Activated CD4-positive, alpha-beta T cell treated with anti-CD3 and anti-CD28 coated beads, Interleukin-2, amount 10 ng/mL, durations not matched to agents 24 days and 14 days (primary cell): Measurements from ENCODE around the gene NECAB2. TPM values are rescaled to one million over a fixed set of nuclear protein-coding genes. Genes with fewer than 3 reads are reported as not detected.

ENCODE experiments used
- DNase-seq: peaks from one replicate; pipeline ENCODE4 v3.0.0; 2022
- H3K27ac Mint-ChIP-seq: one replicate; pipeline ENCODE4 v1.8.0; 2022; ENCODE audit warnings: mild to moderate bottlenecking, mixed read lengths
- H3K27me3 Mint-ChIP-seq: one replicate; pipeline ENCODE4 v1.8.0; 2022; ENCODE audit warnings: mixed read lengths
- H3K36me3 Mint-ChIP-seq: one replicate; pipeline ENCODE4 v1.8.0; 2022; ENCODE audit warnings: low read depth, mild to moderate bottlenecking, mixed read lengths
- H3K4me1 Mint-ChIP-seq: one replicate; pipeline ENCODE4 v1.8.0; 2021; ENCODE audit warnings: mixed read lengths
- H3K4me3 Mint-ChIP-seq: one replicate; pipeline ENCODE4 v1.8.0; 2022; ENCODE audit warnings: mild to moderate bottlenecking, moderate library complexity, mixed read lengths
- H3K9me3 Mint-ChIP-seq: one replicate; pipeline ENCODE4 v1.8.0; 2021; ENCODE audit warnings: mixed read lengths
- intact Hi-C: fragments of 100-400 bp; cut with micrococcal nuclease; formaldehyde crosslinking; loops from one replicate; pipeline ENCODE4 v1.15.1; 2023
- total RNA-seq: library from RNA; stranded (reverse); gene quantifications from 2 replicates; pipeline ENCODE4 v1.2.3, GENCODE V29; 2022

The NECAB2 gene
- total RNA-seq, 1 donor from 2014 or later: not detected

GRCh38 chr16:83932304-83932703, 35.7 kb upstream of the NECAB2 start:
- Mint-ChIP-seq H3K36me3 (no peaks in the 10 kb centered on the region), H3K9me3 (no peaks in the 10 kb centered on the region), H3K4me3 (no peak overlapping the region), H3K4me1 (no peaks in the 10 kb centered on the region), H3K27ac (no peak overlapping the region), H3K27me3 (no peaks in the 10 kb centered on the region)
- DNase-seq: no peak
- intact Hi-C loops: no loop called here

GRCh38 chr16:83932955-83933673, 34.9 kb upstream of the NECAB2 start:
- Mint-ChIP-seq H3K9me3 (no peaks in the 10 kb centered on the region), H3K27me3 (no peaks in the 10 kb centered on the region), H3K4me1 (no peaks in the 10 kb centered on the region), H3K27ac (no peak overlapping the region), H3K36me3 (no peaks in the 10 kb centered on the region), H3K4me3 (no peak overlapping the region)
- intact Hi-C loops: no loop called here
- DNase-seq: no peak

GRCh38 chr16:83933885-83934683, 34.0 kb upstream of the NECAB2 start:
- intact Hi-C loops: no loop called here
- Mint-ChIP-seq H3K9me3 (no peaks in the 10 kb centered on the region), H3K27ac (no peak overlapping the region), H3K36me3 (no peaks in the 10 kb centered on the region), H3K4me1 (peaks cover under 1% of the 10 kb centered on the region), H3K4me3 (no peak overlapping the region), H3K27me3 (no peaks in the 10 kb centered on the region)
- no peak for DNase-seq

GRCh38 chr16:83934684-83934977, 33.4 kb upstream of the NECAB2 start:
- Mint-ChIP-seq H3K9me3 (no peaks in the 10 kb centered on the region), H3K4me1 (peaks cover 6% of the 10 kb centered on the region), H3K36me3 (no peaks in the 10 kb centered on the region), H3K27me3 (no peaks in the 10 kb centered on the region), H3K27ac (no peak overlapping the region), H3K4me3 (no peak overlapping the region)
- DNase-seq: no peak
- intact Hi-C loops: no loop called here

GRCh38 chr16:83935005-83935857, 32.8 kb upstream of the NECAB2 start:
- Mint-ChIP-seq H3K27me3 (no peaks in the 10 kb centered on the region), H3K4me1 (peaks cover 7% of the 10 kb centered on the region), H3K4me3 (no peak overlapping the region), H3K36me3 (no peaks in the 10 kb centered on the region), H3K27ac (no peak overlapping the region), H3K9me3 (no peaks in the 10 kb centered on the region)
- DNase-seq: no peak
- intact Hi-C loops: no loop called here

GRCh38 chr16:83935858-83936255, 32.2 kb upstream of the NECAB2 start:
- H3K4me3 Mint-ChIP-seq: no peak overlapping the region
- H3K36me3 Mint-ChIP-seq: no peaks in the 10 kb centered on the region
- H3K27me3 Mint-ChIP-seq: no peaks in the 10 kb centered on the region
- H3K9me3 Mint-ChIP-seq: no peaks in the 10 kb centered on the region
- peaks cover 7% of the 10 kb centered on the region for H3K4me1 Mint-ChIP-seq
- intact Hi-C loops: no loop called here
- H3K27ac Mint-ChIP-seq: no peak overlapping the region
- DNase-seq: no peak

GRCh38 chr16:83936581-83937165, 31.4 kb upstream of the NECAB2 start:
- H3K4me1 Mint-ChIP-seq: peaks cover 7% of the 10 kb centered on the region
- no peak overlapping the region for H3K4me3 Mint-ChIP-seq
- H3K27me3 Mint-ChIP-seq: no peaks in the 10 kb centered on the region
- no peaks in the 10 kb centered on the region for H3K36me3 Mint-ChIP-seq
- intact Hi-C loops: no loop called here
- DNase-seq: no peak
- H3K27ac Mint-ChIP-seq: no peak overlapping the region
- no peaks in the 10 kb centered on the region for H3K9me3 Mint-ChIP-seq

- DNase-seq: no peak
- intact Hi-C loops: no loop called here
- Mint-ChIP-seq H3K27me3 (no peaks in the 10 kb centered on the region), H3K27ac (no peak overlapping the region), H3K9me3 (no peaks in the 10 kb centered on the region), H3K4me1 (peaks cover 7% of the 10 kb centered on the region), H3K36me3 (no peaks in the 10 kb centered on the region), H3K4me3 (no peak overlapping the region)
Observed at GRCh38 chr16:83937267-83937666, 30.8 kb upstream of the NECAB2 start.

GRCh38 chr16:83937922-83938885, 29.8 kb upstream of the NECAB2 start:
- Mint-ChIP-seq H3K9me3 (no peaks in the 10 kb centered on the region), H3K4me3 (no peak overlapping the region), H3K4me1 (peaks cover 7% of the 10 kb centered on the region), H3K36me3 (no peaks in the 10 kb centered on the region), H3K27ac (no peak overlapping the region), H3K27me3 (no peaks in the 10 kb centered on the region)
- intact Hi-C loops: no loop called here
- DNase-seq: no peak

- Mint-ChIP-seq H3K36me3 (no peaks in the 10 kb centered on the region), H3K27me3 (no peaks in the 10 kb centered on the region), H3K4me3 (no peak overlapping the region), H3K4me1 (peaks cover 7% of the 10 kb centered on the region), H3K9me3 (no peaks in the 10 kb centered on the region), H3K27ac (peak overlapping the region; percentile 16)
- DNase-seq: no peak
- intact Hi-C loops: no loop called here
Observed at GRCh38 chr16:83939266-83939855, 28.7 kb upstream of the NECAB2 start.

- Mint-ChIP-seq H3K4me1 (peaks cover 7% of the 10 kb centered on the region), H3K9me3 (no peaks in the 10 kb centered on the region), H3K4me3 (no peak overlapping the region), H3K36me3 (no peaks in the 10 kb centered on the region), H3K27me3 (no peaks in the 10 kb centered on the region), H3K27ac (no peak overlapping the region)
- intact Hi-C loops: no loop called here
- DNase-seq: no peak
Observed at GRCh38 chr16:83940119-83940518, 27.9 kb upstream of the NECAB2 start.

- Mint-ChIP-seq H3K4me3 (no peak overlapping the region), H3K4me1 (peaks cover 7% of the 10 kb centered on the region)
- intact Hi-C loops: no loop called here
Observed at GRCh38 chr16:83940630-83941378, 27.2 kb upstream of the NECAB2 start.

More at GRCh38 chr16:83940630-83941378, 27.2 kb upstream of the NECAB2 start:
- DNase-seq: no peak
- no peaks in the 10 kb centered on the region for H3K27me3 Mint-ChIP-seq
- no peak overlapping the region for H3K27ac Mint-ChIP-seq
- H3K36me3 Mint-ChIP-seq: no peaks in the 10 kb centered on the region
- H3K9me3 Mint-ChIP-seq: no peaks in the 10 kb centered on the region
